HepG2 (cell line): ENCODE measurements around the gene VPS9D1. TPM values are rescaled to one million over a fixed set of nuclear protein-coding genes. Genes with fewer than 3 reads are reported as not detected.
A peak's percentile ranks its signal among the peaks of the same experiment; 100 is the strongest.

Source experiments
- ASH2L ChIP-seq: fragments of 300-600, 200-600 bp; sonication (generic); IDR thresholded peaks from 2 replicates; pipeline ENCODE4 v1.7.0; 2017; ENCODE audit warnings: low read depth, mild to moderate bottlenecking, moderate library complexity, mixed read lengths, low read length; ENCODE audit not compliant: insufficient read length
- HDAC2 ChIP-seq: sonication (generic); formaldehyde crosslinking; IDR thresholded peaks from 2 replicates; pipeline ENCODE4 v1.4.0; 2020; ENCODE audit warnings: missing genetic modification reagents
- HIC2 ChIP-seq: sonication (generic); formaldehyde crosslinking; IDR thresholded peaks from 2 replicates; pipeline ENCODE4 v1.9.0; 2022; ENCODE audit warnings: low read depth, missing genetic modification reagents
- HNRNPK ChIP-seq: fragments of 200-400 bp; formaldehyde crosslinking; IDR thresholded peaks from 2 replicates; pipeline ENCODE4 v1.6.1; 2018; ENCODE audit warnings: low read length, low read depth, moderate library complexity, mild to moderate bottlenecking; ENCODE audit not compliant: poor library complexity, severe bottlenecking
- IRF1 ChIP-seq: sonication (generic); formaldehyde crosslinking; IDR thresholded peaks from 2 replicates; pipeline ENCODE4 v1.4.0; 2020; ENCODE audit warnings: low read depth, mild to moderate bottlenecking, missing genetic modification reagents
- KDM2A ChIP-seq: sonication (generic); formaldehyde crosslinking; IDR thresholded peaks from 2 replicates; pipeline ENCODE4 v1.4.0; 2020; ENCODE audit warnings: low read depth, missing genetic modification reagents, borderline replicate concordance
- MEIS2 ChIP-seq: sonication (generic); formaldehyde crosslinking; IDR thresholded peaks from 2 replicates; pipeline ENCODE4 v1.9.0; 2021; ENCODE audit warnings: mild to moderate bottlenecking, missing genetic modification reagents
- NKX3-1 ChIP-seq: sonication (generic); formaldehyde crosslinking; IDR thresholded peaks from 2 replicates; pipeline ENCODE4 v1.5.0; 2020; ENCODE audit warnings: missing genetic modification reagents
- PAXIP1 ChIP-seq: sonication (generic); formaldehyde crosslinking; conservative IDR thresholded peaks from 2 replicates; pipeline ENCODE4 v1.4.0; 2020; ENCODE audit warnings: mild to moderate bottlenecking, missing genetic modification reagents, moderate library complexity
- SALL1 ChIP-seq: sonication (generic); formaldehyde crosslinking; IDR thresholded peaks from 2 replicates; pipeline ENCODE4 v1.8.0; 2022; ENCODE audit warnings: mild to moderate bottlenecking, missing genetic modification reagents
- THRA ChIP-seq: sonication (generic); formaldehyde crosslinking; IDR thresholded peaks from 2 replicates; pipeline ENCODE4 v1.4.0; 2020; ENCODE audit warnings: missing genetic modification reagents, borderline replicate concordance
- ZBTB21 ChIP-seq: sonication (generic); formaldehyde crosslinking; IDR thresholded peaks from 2 replicates; pipeline ENCODE4 v1.4.0; 2020; ENCODE audit warnings: missing genetic modification reagents
- ZBTB25 ChIP-seq: IDR thresholded peaks from 2 replicates; pipeline ENCODE4 v1.6.1; 2018; ENCODE audit warnings: missing genetic modification reagents
- ZFP37 ChIP-seq: sonication (generic); formaldehyde crosslinking; IDR thresholded peaks from 2 replicates; pipeline ENCODE4 v1.4.0; 2020; ENCODE audit warnings: missing genetic modification reagents, borderline replicate concordance
- ZNF567 ChIP-seq: sonication (generic); formaldehyde crosslinking; IDR thresholded peaks from 2 replicates; pipeline ENCODE4 v1.8.1; 2023; ENCODE audit warnings: mild to moderate bottlenecking, missing genetic modification reagents, borderline replicate concordance
- ZNF784 ChIP-seq: sonication (generic); formaldehyde crosslinking; IDR thresholded peaks from 2 replicates; pipeline ENCODE4 v1.5.1; 2020; ENCODE audit warnings: missing genetic modification reagents, mild to moderate bottlenecking, borderline replicate concordance
- ZSCAN21 ChIP-seq: sonication (generic); formaldehyde crosslinking; IDR thresholded peaks from 2 replicates; pipeline ENCODE4 v1.8.0; 2022; ENCODE audit warnings: mild to moderate bottlenecking, missing genetic modification reagents, moderate library complexity, borderline replicate concordance
- polyA plus RNA-seq, 8 experiments: library from polyadenylated mRNA; depleted of rRNA in 3 of 8; stranded (reverse) in 7 of 8; unstranded in 1 of 8; fragments of >200 nt; fragmentation: Illumina TruSeq in 4 of 8; extraction: Trizol in 4 of 8; gene quantifications; 2 replicates each; pipeline versions ENCODE4 v1.2.1 to v1.2.3, GENCODE V29; 2011 to 2016; ENCODE audit warnings: low read depth in 4 of 8, missing spikeins in 1 of 8, mixed read lengths in 1 of 8; ENCODE audit not compliant: insufficient read depth in 1 of 8
- total RNA-seq, 5 experiments: library from RNA; depleted of rRNA; stranded (reverse); fragments of >200 nt; fragmentation: Illumina TruSeq; extraction: Trizol; gene quantifications; 2 replicates each; pipeline ENCODE4 v1.2.3, GENCODE V29; 2016; ENCODE audit warnings: low read depth in 1 of 5

VPS9D1 gene
- total and polyA plus RNA-seq, 2 of the 13 experiments (the other 11 are each of a cell fraction or from before 2014, with no cell fraction given): 10.1 to 13.2 TPM

- TF ChIP-seq ZBTB21 (CRISPR knock-in tag) (no peak), ASH2L (peak; percentile 92), MEIS2 (CRISPR knock-in tag) (peak; percentile 84), ZNF784 (CRISPR knock-in tag) (peak; percentile 57; the same call in 1 of the 2 replicates), HNRNPK (peak; percentile 51), ZBTB25 (CRISPR knock-in tag) (peak; percentile 40; the same call in 1 of the 2 replicates), IRF1 (no peak), ZSCAN21 (peak; percentile 34), ZNF567 (CRISPR knock-in tag) (peak; percentile 70), KDM2A (CRISPR knock-in tag) (peak; percentile 73), SALL1 (CRISPR knock-in tag) (peak; percentile 79), THRA (CRISPR knock-in tag) (no peak), HDAC2 (CRISPR knock-in tag) (peak; percentile 9; the same call in 1 of the 2 replicates), ZFP37 (CRISPR knock-in tag) (0 out of 2 replicates have a peak, but pooled peaks have one; percentile 43), HIC2 (CRISPR knock-in tag) (0 out of 2 replicates have a peak, but pooled peaks have one; percentile 17), NKX3-1 (CRISPR knock-in tag) (peak; percentile 59; the same call in 1 of the 2 replicates), PAXIP1 (CRISPR knock-in tag) (peak; percentile 56)
Observed at GRCh38 chr16:89701425-89702406, 19.0 kb downstream of the VPS9D1 start, which contains the start of gene SPATA2L (continued).
